Esophagus (tissue), 2 donors: ENCODE measurements around the gene OCA2. TPM values are rescaled to one million over a fixed set of nuclear protein-coding genes. Genes with fewer than 3 reads are reported as not detected.
A peak's percentile ranks its signal among the peaks of the same experiment; 100 is the strongest.

Source experiments
- H3K27ac ChIP-seq, 2 donors: one replicate each; pipeline ENCODE4 v1.5.1; 2013; ENCODE audit warnings: low read depth in 2 of 2, mild to moderate bottlenecking in 2 of 2, inconsistent platforms in 1 of 2, low read length in 1 of 2, moderate library complexity in 1 of 2
- H3K27me3 ChIP-seq, 2 donors: one replicate each; pipeline ENCODE4 v1.6.1; 2013; ENCODE audit warnings: low read length in 2 of 2, control low read depth in 1 of 2, mild to moderate bottlenecking in 1 of 2; ENCODE audit not compliant: insufficient read depth in 2 of 2, control insufficient read depth in 1 of 2
- H3K36me3 ChIP-seq, 2 donors: one replicate each; pipeline ENCODE4 v1.6.1; 2013; ENCODE audit warnings: low read length in 1 of 2; ENCODE audit not compliant: control insufficient read depth in 2 of 2, insufficient read depth in 2 of 2
- H3K4me1 ChIP-seq, 2 donors: one replicate each; pipeline ENCODE4 v1.6.1; 2013; ENCODE audit warnings: low read length in 1 of 2; ENCODE audit not compliant: control insufficient read depth in 2 of 2, insufficient read depth in 2 of 2
- H3K4me3 ChIP-seq, 2 donors: one replicate each; pipeline ENCODE4 v1.5.1; 2013; ENCODE audit warnings: low read length in 2 of 2, mild to moderate bottlenecking in 2 of 2, low read depth in 1 of 2, moderate library complexity in 1 of 2
- H3K9me3 ChIP-seq, 2 donors: one replicate each; pipeline ENCODE4 v1.6.1; 2013; ENCODE audit warnings: mild to moderate bottlenecking in 2 of 2, low read depth in 1 of 2, low read length in 1 of 2, moderate library complexity in 1 of 2; ENCODE audit not compliant: control insufficient read depth in 2 of 2, insufficient read depth in 1 of 2
- WGBS, 2 donors: extraction: QIAGEN DNeasy Blood & Tissue Kit; methylation state at CpG; one replicate each; pipeline ENCODE4 v1.1.7; 2013; 5-methylcytosine and 5-hydroxymethylcytosine counted together
- polyA plus RNA-seq, 2 donors: library from polyadenylated mRNA; stranded (reverse); fragments of 200-250 nt; gene quantifications; one replicate each; pipeline ENCODE4 v1.2.3, GENCODE V29; 2013
- donor health status: healthy with polysubstance abuse.
- donor health status: Bipolar disorder and iron deficiency.

The OCA2 gene
- polyA plus RNA-seq, 2 donors = 1.1 to 1.2 TPM

- Histone ChIP-seq H3K36me3 (no peaks in the 10 kb centered on the region), H3K4me3 (no peak overlapping the region), H3K4me1 (no peaks in the 10 kb centered on the region), H3K27ac (no peak overlapping the region), H3K27me3 (no peaks in the 10 kb centered on the region), H3K9me3 (peaks cover 0 to 2% of the 10 kb centered on the region in 2 donors)
- WGBS, 2 donors = 73 to 81% methylated on average over 3 of the region's 3 CpGs
Observed at GRCh38 chr15:27912283-27912682, 186.8 kb downstream of the OCA2 start.

GRCh38 chr15:27906802-27907201 lies 192.3 kb downstream of the OCA2 start:
- 82 to 91% methylated on average over 4 of the region's 4 CpGs for WGBS, 2 donors
- no peak overlapping the region for H3K27ac ChIP-seq
- no peaks in the 10 kb centered on the region for H3K4me1 ChIP-seq
- no peaks in the 10 kb centered on the region for H3K36me3 ChIP-seq
- H3K27me3 ChIP-seq = no peaks in the 10 kb centered on the region
- peaks cover 0 to 4% of the 10 kb centered on the region in 2 donors for H3K9me3 ChIP-seq
- no peak overlapping the region for H3K4me3 ChIP-seq

DNA sequence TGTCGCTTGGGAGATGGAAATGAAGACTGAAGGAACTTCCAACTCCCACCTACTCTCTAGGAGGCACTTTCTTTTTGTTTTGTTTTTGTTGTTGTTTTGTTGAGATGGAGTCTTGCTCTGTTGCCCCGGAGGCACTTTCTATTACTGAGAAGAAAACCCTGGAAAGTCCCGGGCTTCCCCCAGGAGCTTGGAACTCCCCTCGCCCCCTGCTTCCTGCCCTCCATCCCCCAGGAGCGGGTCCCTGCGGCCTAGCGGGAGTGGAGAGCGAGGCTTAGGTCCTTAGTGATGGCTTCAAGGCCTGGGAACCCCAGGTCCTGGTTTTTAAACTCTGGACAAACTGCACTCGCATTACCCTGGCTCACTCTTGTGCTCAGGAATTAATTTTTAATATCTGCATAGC lies 195.7 kb downstream of the OCA2 start:
- H3K4me1 ChIP-seq = no peaks in the 10 kb centered on the region
- no peaks in the 10 kb centered on the region for H3K36me3 ChIP-seq
- H3K27me3 ChIP-seq = no peaks in the 10 kb centered on the region
- 85 to 92% methylated on average over 9 of the region's 9 CpGs for WGBS, 2 donors
- H3K4me3 ChIP-seq = no peak overlapping the region
- H3K27ac ChIP-seq = no peak overlapping the region
- peaks cover 0 to 2% of the 10 kb centered on the region in 2 donors for H3K9me3 ChIP-seq

DNA sequence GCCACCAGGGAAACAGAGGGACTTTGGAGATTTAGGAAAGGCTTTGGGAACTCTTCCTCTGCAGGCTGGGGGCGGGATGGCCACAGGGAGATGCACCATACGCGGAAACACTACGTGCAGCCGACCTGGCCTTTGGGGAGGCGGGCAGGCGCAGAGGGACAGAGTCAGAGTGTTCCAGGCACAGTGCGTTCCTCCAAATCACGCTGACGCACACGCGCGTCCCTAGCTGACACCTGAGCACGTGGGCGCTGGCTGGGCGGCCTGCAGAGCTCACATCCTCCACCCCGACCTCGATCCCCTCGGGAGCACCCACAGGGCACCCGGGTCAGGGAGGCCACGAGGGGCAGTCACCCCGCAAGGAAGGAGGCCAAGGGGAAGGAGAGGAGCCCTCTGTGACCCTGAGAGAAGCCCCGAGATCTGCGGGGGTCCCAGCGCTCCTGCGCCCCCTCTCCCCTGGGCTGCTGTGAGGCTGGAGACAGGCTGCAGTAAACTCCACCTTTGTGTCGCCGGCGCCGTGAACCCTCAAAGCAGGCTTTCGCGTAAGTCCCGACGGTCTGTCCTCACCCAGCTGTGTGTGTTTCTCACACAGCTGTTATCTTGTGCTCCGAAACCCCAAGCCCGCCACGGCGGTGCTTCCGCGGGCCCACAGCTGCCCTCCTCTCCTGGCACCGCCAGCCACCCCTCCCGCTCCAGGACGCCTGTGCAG lies 196.3 kb downstream of the OCA2 start:
- Histone ChIP-seq H3K4me1 (no peaks in the 10 kb centered on the region), H3K4me3 (no peak overlapping the region), H3K27me3 (no peaks in the 10 kb centered on the region), H3K36me3 (no peaks in the 10 kb centered on the region), H3K9me3 (peaks cover 0 to 2% of the 10 kb centered on the region in 2 donors), H3K27ac (no peak overlapping the region)
- 89 to 92% methylated on average over 40 to 43 of the region's 43 CpGs for WGBS, 2 donors

GRCh38 chr15:27899583-27900285 lies 199.4 kb downstream of the OCA2 start:
- Histone ChIP-seq H3K9me3 (peaks cover 0 to 2% of the 10 kb centered on the region in 2 donors), H3K4me3 (no peak overlapping the region)
- WGBS, 2 donors = 90 to 93% methylated on average over 5 of the region's 5 CpGs

DNA sequence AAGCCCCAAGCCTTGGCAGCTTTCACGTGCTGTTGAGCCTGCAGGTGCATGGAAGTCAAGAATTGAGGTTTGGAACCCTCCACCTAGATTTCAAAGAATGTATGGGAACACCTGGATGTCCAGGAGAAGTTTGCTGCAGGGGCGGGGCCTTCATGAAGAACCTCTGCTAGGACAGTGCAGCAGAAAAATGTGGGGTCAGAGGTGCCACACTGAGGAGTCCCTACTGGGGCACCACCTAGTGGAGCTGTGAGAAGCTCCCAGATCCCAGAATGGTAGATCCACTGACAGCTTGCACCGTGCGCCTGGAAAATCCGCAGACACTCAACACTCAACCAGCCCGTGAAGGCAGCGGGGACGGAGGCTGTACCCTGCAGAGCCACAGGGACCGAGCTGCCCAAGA lies 201.6 kb downstream of the OCA2 start:
- H3K4me1 ChIP-seq = no peaks in the 10 kb centered on the region
- no peaks in the 10 kb centered on the region for H3K27me3 ChIP-seq
- H3K4me3 ChIP-seq = no peak overlapping the region
- 75 to 90% methylated on average over 9 of the region's 9 CpGs for WGBS, 2 donors
- peaks cover 0 to 2% of the 10 kb centered on the region in 2 donors for H3K9me3 ChIP-seq
- H3K36me3 ChIP-seq = no peaks in the 10 kb centered on the region
- peak overlapping the region in 1 of 2 donors; percentile 13 for H3K27ac ChIP-seq

More at GRCh38 chr15:27899583-27900285, 199.4 kb downstream of the OCA2 start:
- H3K4me1 ChIP-seq = no peaks in the 10 kb centered on the region
- H3K27me3 ChIP-seq = no peaks in the 10 kb centered on the region
- no peak overlapping the region for H3K27ac ChIP-seq
- H3K36me3 ChIP-seq = no peaks in the 10 kb centered on the region

DNA sequence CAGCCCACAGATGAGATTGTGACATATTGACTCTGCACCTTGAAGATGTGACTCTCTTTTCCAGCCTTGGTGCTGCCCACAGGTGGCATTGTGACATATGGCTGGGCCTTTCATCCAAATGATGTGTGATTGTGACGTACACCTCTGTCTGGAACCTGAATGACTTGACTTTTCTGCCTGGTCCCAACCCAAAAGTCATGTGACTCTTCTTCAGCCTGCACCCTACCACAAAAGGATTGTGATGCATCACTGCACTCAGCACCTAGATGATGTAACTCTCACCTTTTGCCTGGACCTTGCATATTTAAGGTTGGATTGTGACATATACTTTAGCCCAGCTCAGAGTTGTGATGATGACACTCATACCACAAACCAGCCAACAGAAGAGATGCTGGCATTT lies 204.5 kb downstream of the OCA2 start:
- no peaks in the 10 kb centered on the region for H3K27me3 ChIP-seq
- peaks cover 2% of the 10 kb centered on the region in 2 donors for H3K9me3 ChIP-seq

DNA sequence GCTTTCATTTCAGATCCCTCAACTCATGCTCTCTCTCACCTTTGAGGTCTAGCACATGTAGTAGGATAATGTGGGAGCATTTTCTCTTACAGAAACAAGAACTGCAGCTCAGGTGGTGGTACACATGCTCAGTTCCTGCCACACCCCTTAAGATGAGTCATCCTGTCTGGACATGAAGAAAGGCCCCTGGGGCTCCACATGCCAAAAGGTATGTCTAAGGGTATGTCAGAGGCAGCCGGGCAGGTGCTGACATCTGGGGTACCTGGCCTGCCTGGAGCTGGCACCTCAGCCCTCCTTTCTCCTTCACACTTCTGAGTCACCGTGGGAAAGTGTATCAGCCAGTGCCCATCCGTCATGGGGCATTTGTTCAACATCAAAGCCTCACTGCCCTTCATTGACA lies 209.9 kb downstream of the OCA2 start:
- Histone ChIP-seq H3K36me3 (no peaks in the 10 kb centered on the region), H3K9me3 (peaks cover 2 to 7% of the 10 kb centered on the region in 2 donors), H3K27me3 (no peaks in the 10 kb centered on the region), H3K4me3 (no peak overlapping the region), H3K4me1 (peaks cover 0 to 9% of the 10 kb centered on the region in 2 donors), H3K27ac (no peak overlapping the region)
- 54 to 80% methylated on average over 3 of the region's 3 CpGs for WGBS, 2 donors

More for the DNA sequence above, 204.5 kb downstream of the OCA2 start:
- WGBS, 2 donors = 63 to 64% methylated on average over 1 of the region's 1 CpG
- Histone ChIP-seq H3K36me3 (no peaks in the 10 kb centered on the region), H3K4me1 (peaks cover 0 to 2% of the 10 kb centered on the region in 2 donors), H3K27ac (peak overlapping the region in 1 of 2 donors; percentile 4), H3K4me3 (no peak overlapping the region)

- Histone ChIP-seq H3K4me3 (no peak overlapping the region), H3K36me3 (no peaks in the 10 kb centered on the region), H3K4me1 (peaks cover 0 to 9% of the 10 kb centered on the region in 2 donors), H3K27me3 (no peaks in the 10 kb centered on the region), H3K9me3 (peaks cover 0 to 7% of the 10 kb centered on the region in 2 donors), H3K27ac (peak overlapping the region in 1 of 2 donors; percentile 0)
Observed at GRCh38 chr15:27885201-27885600, 213.9 kb downstream of the OCA2 start.
